ENCODE data around the gene COL13A1.

GRCh38 chr10:69901628-69902505, 100.2 kb downstream of the COL13A1 start:
- TF ChIP-seq CTCF (conservative IDR thresholded peaks at IDR 0.05 in 1 of 2, IDR thresholded peaks at IDR 0.05 in 1 of 2; ENCODE audit: low read depth in 1 of 2, low read length in 2 of 2) (peak; percentile 50 to 68), EZH2 (IDR thresholded peaks at IDR 0.05; ENCODE audit: low read length, missing control alignments) (no peak)
